ENCODE results near the gene NPC1L1. TPM values are rescaled to one million over a fixed set of nuclear protein-coding genes. Genes with fewer than 3 reads are reported as not detected.

NPC1L1 gene
- total RNA-seq, 1 donor from 2014 or later, result not detected

DNA sequence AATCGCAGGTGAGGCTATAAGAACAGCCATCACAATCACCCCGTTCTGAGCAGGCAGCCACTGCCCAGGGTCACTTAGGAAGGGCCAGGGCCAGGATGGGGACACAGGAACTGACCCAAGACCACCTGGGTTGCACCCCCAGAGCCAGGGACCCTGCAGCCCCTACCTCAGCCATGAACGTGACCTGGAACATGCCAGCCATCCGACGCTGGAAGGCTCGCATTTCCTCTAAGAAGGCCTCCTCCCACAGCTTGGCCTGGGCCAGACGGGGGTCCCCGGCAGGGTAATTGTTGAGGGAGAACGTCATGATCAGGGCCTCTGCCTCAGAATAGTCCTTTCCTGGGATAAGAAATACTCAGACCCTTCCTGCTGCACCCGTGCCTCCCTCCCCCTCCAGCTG is 5.0 kb downstream of the NPC1L1 start:
- Mint-ChIP-seq H3K27me3 (ENCODE audit: unreplicated experiment) (peaks cover 14% of the 10 kb centered on the region), H3K4me1 (ENCODE audit: low read depth, unreplicated experiment) (peaks cover 1% of the 10 kb centered on the region), H3K9me3 (ENCODE audit: unreplicated experiment) (peaks cover 6% of the 10 kb centered on the region), H3K4me3 (ENCODE audit: unreplicated experiment) (no peak overlapping the region), H3K27ac (ENCODE audit: unreplicated experiment) (no peak overlapping the region), H3K36me3 (ENCODE audit: unreplicated experiment) (no peaks in the 10 kb centered on the region)
- TF ChIP-seq, protein P1, sequence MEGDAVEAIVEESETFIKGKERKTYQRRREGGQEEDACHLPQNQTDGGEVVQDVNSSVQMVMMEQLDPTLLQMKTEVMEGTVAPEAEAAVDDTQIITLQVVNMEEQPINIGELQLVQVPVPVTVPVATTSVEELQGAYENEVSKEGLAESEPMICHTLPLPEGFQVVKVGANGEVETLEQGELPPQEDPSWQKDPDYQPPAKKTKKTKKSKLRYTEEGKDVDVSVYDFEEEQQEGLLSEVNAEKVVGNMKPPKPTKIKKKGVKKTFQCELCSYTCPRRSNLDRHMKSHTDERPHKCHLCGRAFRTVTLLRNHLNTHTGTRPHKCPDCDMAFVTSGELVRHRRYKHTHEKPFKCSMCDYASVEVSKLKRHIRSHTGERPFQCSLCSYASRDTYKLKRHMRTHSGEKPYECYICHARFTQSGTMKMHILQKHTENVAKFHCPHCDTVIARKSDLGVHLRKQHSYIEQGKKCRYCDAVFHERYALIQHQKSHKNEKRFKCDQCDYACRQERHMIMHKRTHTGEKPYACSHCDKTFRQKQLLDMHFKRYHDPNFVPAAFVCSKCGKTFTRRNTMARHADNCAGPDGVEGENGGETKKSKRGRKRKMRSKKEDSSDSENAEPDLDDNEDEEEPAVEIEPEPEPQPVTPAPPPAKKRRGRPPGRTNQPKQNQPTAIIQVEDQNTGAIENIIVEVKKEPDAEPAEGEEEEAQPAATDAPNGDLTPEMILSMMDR (IDR thresholded peaks at IDR 0.05; ENCODE audit: partially characterized antibody, unreplicated experiment), result no peak
- DNase-seq, result no peak

DNA sequence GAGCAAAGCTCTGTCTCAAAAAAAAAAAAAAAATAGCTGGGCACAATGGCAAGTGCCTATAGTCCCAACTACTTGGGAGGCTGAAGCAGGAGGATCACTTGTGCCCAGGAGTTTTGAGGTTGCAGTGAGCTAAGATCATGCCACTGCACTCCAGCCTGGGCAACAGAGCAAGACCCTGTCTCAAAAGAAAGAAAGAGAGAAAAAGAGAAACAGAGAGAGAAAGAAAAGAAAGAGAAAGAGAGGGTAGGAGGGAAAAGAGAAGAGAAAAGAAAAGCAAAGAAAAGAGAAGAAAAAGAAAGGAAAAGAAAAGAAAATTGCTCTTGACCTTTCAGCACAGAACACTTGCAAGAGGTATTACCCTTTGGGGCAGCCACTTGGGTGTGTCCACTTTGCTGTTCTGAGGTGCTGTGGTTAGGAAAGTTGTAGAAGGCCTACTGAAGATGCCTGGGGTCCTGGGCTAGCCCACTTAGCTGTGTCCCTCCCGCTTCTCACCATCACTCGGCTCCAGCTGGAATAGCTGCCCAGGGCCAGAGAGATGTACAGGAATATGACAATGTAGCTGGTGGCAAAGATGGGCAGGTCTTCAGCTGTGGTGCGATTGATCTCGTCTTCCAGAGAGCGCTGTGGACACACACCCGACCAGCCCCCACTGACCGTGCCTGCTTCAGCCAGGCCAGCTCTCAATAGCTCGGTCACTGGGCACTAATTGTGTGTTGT is 5.6 kb downstream of the NPC1L1 start:
- DNase-seq, result no peak
- peaks cover 1% of the 10 kb centered on the region for H3K4me1 Mint-ChIP-seq (ENCODE audit: low read depth, unreplicated experiment)
- H3K27ac Mint-ChIP-seq (ENCODE audit: unreplicated experiment), result no peak overlapping the region
- peaks cover 2% of the 10 kb centered on the region for H3K36me3 Mint-ChIP-seq (ENCODE audit: unreplicated experiment)
- no peak overlapping the region for H3K4me3 Mint-ChIP-seq (ENCODE audit: unreplicated experiment)
- H3K27me3 Mint-ChIP-seq (ENCODE audit: unreplicated experiment), result peaks cover 14% of the 10 kb centered on the region
- TF ChIP-seq, protein P1 (IDR thresholded peaks at IDR 0.05; ENCODE audit: partially characterized antibody, unreplicated experiment), result no peak
- H3K9me3 Mint-ChIP-seq (ENCODE audit: unreplicated experiment), result peaks cover 7% of the 10 kb centered on the region

DNA sequence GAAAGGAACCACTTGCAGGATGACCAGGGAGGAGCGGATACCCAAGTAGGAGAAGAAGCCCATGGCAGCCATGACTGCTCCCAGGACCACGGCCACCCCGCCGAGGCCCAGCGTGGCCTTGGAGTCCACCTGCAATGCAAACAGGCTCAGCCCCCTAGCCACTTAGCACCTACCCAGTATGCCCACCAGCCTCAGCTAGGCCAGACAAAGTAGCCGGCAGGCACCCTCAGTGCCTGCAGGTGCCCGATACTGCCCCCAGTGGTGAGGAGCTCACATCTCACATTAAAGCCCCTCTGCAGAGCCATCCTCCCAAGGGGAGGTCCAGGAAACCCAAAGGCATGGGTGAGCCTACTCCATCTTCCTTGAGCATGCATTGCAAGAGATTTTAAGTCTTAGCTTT is 6.6 kb downstream of the NPC1L1 start:
- peaks cover 12% of the 10 kb centered on the region for H3K27me3 Mint-ChIP-seq (ENCODE audit: unreplicated experiment)
- TF ChIP-seq, protein P1 (IDR thresholded peaks at IDR 0.05; ENCODE audit: partially characterized antibody, unreplicated experiment), result peak; percentile 68
- no peak overlapping the region for H3K4me3 Mint-ChIP-seq (ENCODE audit: unreplicated experiment)
- H3K4me1 Mint-ChIP-seq (ENCODE audit: low read depth, unreplicated experiment), result peaks cover 1% of the 10 kb centered on the region
- peak; percentile 62 for DNase-seq
- H3K36me3 Mint-ChIP-seq (ENCODE audit: unreplicated experiment), result peaks cover 5% of the 10 kb centered on the region
- no peak overlapping the region for H3K27ac Mint-ChIP-seq (ENCODE audit: unreplicated experiment)
- H3K9me3 Mint-ChIP-seq (ENCODE audit: unreplicated experiment), result peaks cover 7% of the 10 kb centered on the region

DNA sequence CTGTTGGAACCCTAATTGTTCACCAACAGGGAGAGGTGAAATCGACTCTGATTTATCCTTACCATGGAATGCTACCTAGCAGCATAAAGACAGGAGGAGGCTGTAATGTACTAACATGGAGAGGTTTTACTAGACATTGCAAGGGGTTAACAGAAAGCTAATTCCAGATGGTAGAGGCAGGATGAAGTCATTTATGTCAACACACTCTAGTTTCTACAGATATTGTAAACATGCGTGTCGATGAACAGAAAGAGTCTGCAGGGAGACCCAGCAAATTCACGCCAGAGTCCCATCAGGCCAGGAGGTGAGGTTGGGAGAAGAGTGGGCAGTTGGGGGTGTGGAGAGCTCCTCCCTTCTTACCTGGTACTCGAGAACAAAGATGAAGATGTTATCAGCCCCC is 7.0 kb downstream of the NPC1L1 start:
- no peak overlapping the region for H3K4me3 Mint-ChIP-seq (ENCODE audit: unreplicated experiment)
- no peak overlapping the region for H3K27ac Mint-ChIP-seq (ENCODE audit: unreplicated experiment)
- no peak for DNase-seq
- H3K4me1 Mint-ChIP-seq (ENCODE audit: low read depth, unreplicated experiment), result peaks cover 1% of the 10 kb centered on the region
- peaks cover 6% of the 10 kb centered on the region for H3K36me3 Mint-ChIP-seq (ENCODE audit: unreplicated experiment)
- H3K9me3 Mint-ChIP-seq (ENCODE audit: unreplicated experiment), result peaks cover 7% of the 10 kb centered on the region
- H3K27me3 Mint-ChIP-seq (ENCODE audit: unreplicated experiment), result peaks cover 12% of the 10 kb centered on the region
- TF ChIP-seq, protein P1 (IDR thresholded peaks at IDR 0.05; ENCODE audit: partially characterized antibody, unreplicated experiment), result no peak

DNA sequence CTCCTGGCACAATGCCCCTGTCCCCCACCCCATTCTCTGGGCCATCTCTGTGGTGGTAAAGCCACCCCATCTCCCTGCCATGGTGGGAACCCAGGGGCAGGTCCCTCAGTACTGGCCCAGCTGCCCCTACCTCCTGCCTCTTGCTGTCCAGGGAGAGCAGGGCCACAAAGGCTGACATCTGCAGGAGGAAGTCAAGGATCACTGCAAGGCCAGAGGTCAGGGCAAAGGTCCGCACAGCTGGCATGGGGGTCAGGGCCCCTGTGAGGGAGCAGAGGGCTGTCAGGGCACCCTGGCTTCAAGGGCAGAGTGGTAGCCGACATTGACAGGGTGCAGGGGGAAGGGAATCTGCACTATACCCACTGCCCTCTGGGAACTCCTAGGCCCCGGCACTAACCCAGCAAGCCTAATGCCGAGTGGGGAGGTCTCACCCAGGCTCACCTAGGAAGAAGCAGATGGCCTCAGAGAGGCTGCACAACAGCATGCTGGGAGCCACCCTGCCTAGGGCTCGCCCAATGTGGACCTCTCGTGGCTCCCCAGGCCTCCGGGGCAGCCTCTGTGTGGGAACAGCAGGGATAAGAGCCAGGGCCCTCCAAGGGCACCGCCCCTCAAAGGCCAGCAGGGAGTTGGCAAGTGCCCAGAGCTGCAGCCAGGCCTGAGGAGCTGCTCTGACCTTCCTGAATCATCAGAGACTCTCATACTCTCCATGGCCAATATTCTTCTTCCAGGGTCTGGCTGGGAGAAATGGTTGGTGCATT is 7.7 kb downstream of the NPC1L1 start:
- no peak overlapping the region for H3K4me3 Mint-ChIP-seq (ENCODE audit: unreplicated experiment)
- H3K36me3 Mint-ChIP-seq (ENCODE audit: unreplicated experiment), result peaks cover 9% of the 10 kb centered on the region
- H3K27ac Mint-ChIP-seq (ENCODE audit: unreplicated experiment), result no peak overlapping the region

More for the DNA sequence above, 7.7 kb downstream of the NPC1L1 start:
- Mint-ChIP-seq H3K4me1 (ENCODE audit: low read depth, unreplicated experiment) (peaks cover 1% of the 10 kb centered on the region), H3K27me3 (ENCODE audit: unreplicated experiment) (peaks cover 12% of the 10 kb centered on the region), H3K9me3 (ENCODE audit: unreplicated experiment) (peaks cover 8% of the 10 kb centered on the region)
- no peak for DNase-seq
- TF ChIP-seq, protein P1 (IDR thresholded peaks at IDR 0.05; ENCODE audit: partially characterized antibody, unreplicated experiment), result no peak

Data from glutamatergic neuron (in vitro differentiated cells).